Vagina (tissue), 2 donors: ENCODE results near the gene RBBP8. TPM values are rescaled to one million over a fixed set of nuclear protein-coding genes. Genes with fewer than 3 reads are reported as not detected.

Experiments
- DNase-seq, 2 donors: peaks; one replicate each; pipeline ENCODE4 v3.0.0-alpha.2; 2017; ENCODE audit errors: extremely low spot score in 2 of 2
- H3K27ac ChIP-seq: fragments of 200-600 bp; sonication (generic); one replicate; pipeline ENCODE4 v1.5.1; 2019
- H3K27me3 ChIP-seq: fragments of 200-600 bp; sonication (generic); one replicate; pipeline ENCODE4 v1.5.1; 2019
- H3K36me3 ChIP-seq, 2 donors: fragments of 200-600 bp; sonication (generic); one replicate each; pipeline ENCODE4 v1.5.1; 2017 to 2019
- H3K4me1 ChIP-seq: fragments of 200-600 bp; sonication (generic); one replicate; pipeline ENCODE4 v1.5.1; 2019
- H3K4me3 ChIP-seq, 2 donors: fragments of 200-600 bp; sonication (generic); 1 replicate in 1 of 2; 2 replicates in 1 of 2; pipeline ENCODE4 v1.5.1; 2016 to 2019
- H3K9me3 ChIP-seq: fragments of 200-600 bp; sonication (generic); one replicate; pipeline ENCODE4 v1.5.1; 2019
- POLR2A ChIP-seq, 2 donors: fragments of 450-650 bp; IDR thresholded peaks; one replicate each; pipeline ENCODE4 v1.6.1; 2017; ENCODE audit warnings: antibody characterized with exemption in 2 of 2, mild to moderate bottlenecking in 2 of 2, moderate library complexity in 2 of 2
- POLR2AphosphoS5 ChIP-seq, 2 donors: sonication (generic); formaldehyde crosslinking; IDR thresholded peaks; one replicate each; pipeline ENCODE4 v1.9.0; 2017; ENCODE audit warnings: antibody characterized with exemption in 2 of 2, mild to moderate bottlenecking in 2 of 2, low read depth in 1 of 2; ENCODE audit not compliant: insufficient read depth in 1 of 2
- intact Hi-C: fragments of 100-400 bp; cut with DNase I; formaldehyde crosslinking; loops from one replicate; pipeline ENCODE4 v1.15.1; 2023
- microRNA counts, 2 donors: library from miRNA; unstranded; fragments of <30 nt; microRNA quantifications; one replicate each; lab custom pipeline; 2016 to 2017
- small RNA-seq: library from RNA; depleted of rRNA; stranded (forward); fragments of <200 nt; gene quantifications from one replicate; pipeline ENCODE3, GENCODE V24; 2016
- total RNA-seq: library from RNA; depleted of rRNA; stranded (reverse); fragments of >200 nt; gene quantifications from one replicate; pipeline ENCODE4 v1.2.3, GENCODE V29; 2016
- TF ChIP-seq, protein P1 (sequence below), 3 experiments: fragments of 450-650 bp in 2 of 3; fragments of 200-600 bp in 1 of 3; sonication (generic) in 1 of 3; IDR thresholded peaks; one replicate each; pipeline ENCODE4 v1.5.1; 2017 to 2019; ENCODE audit warnings: antibody characterized with exemption in 3 of 3, mild to moderate bottlenecking in 2 of 3, moderate library complexity in 2 of 3

Gene RBBP8
- total RNA-seq, 1 donor from 2014 or later = 28.2 TPM

DNA sequence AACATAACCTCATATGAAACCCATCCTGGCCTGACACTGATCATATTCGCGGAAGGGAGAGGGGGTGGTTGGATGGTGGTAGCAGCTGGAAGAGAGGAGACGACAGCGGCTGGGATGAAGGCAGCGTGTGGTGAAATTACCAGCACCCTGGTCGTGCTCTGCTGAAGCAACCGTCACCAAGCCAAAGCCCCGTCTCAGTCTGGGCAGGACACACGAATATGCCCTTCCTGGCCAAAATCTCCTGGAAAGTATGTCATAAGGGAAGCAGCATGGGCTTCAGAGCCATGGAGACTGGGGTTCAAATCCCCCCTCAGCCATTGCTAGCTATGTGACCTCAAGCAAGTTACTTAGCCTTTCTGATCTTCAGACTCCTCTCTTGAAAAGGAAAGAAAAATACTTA lies 139.0 kb downstream of the RBBP8 start:
- H3K4me1 ChIP-seq = no peaks in the 10 kb centered on the region
- no peak for DNase-seq
- H3K36me3 ChIP-seq = no peaks in the 10 kb centered on the region
- H3K27me3 ChIP-seq = no peaks in the 10 kb centered on the region
- TF ChIP-seq, protein P1, sequence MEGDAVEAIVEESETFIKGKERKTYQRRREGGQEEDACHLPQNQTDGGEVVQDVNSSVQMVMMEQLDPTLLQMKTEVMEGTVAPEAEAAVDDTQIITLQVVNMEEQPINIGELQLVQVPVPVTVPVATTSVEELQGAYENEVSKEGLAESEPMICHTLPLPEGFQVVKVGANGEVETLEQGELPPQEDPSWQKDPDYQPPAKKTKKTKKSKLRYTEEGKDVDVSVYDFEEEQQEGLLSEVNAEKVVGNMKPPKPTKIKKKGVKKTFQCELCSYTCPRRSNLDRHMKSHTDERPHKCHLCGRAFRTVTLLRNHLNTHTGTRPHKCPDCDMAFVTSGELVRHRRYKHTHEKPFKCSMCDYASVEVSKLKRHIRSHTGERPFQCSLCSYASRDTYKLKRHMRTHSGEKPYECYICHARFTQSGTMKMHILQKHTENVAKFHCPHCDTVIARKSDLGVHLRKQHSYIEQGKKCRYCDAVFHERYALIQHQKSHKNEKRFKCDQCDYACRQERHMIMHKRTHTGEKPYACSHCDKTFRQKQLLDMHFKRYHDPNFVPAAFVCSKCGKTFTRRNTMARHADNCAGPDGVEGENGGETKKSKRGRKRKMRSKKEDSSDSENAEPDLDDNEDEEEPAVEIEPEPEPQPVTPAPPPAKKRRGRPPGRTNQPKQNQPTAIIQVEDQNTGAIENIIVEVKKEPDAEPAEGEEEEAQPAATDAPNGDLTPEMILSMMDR (IDR thresholded peaks at IDR 0.05) = no peak
- TF ChIP-seq POLR2A (IDR thresholded peaks at IDR 0.05) (no peak), POLR2AphosphoS5 (IDR thresholded peaks at IDR 0.05; ENCODE audit: insufficient read depth in 1 of 2, low read depth in 1 of 2) (no peak)
- no peaks in the 10 kb centered on the region for H3K9me3 ChIP-seq
- H3K27ac ChIP-seq = no peak overlapping the region
- H3K4me3 ChIP-seq = no peak overlapping the region
- intact Hi-C loops = no loop called here

DNA sequence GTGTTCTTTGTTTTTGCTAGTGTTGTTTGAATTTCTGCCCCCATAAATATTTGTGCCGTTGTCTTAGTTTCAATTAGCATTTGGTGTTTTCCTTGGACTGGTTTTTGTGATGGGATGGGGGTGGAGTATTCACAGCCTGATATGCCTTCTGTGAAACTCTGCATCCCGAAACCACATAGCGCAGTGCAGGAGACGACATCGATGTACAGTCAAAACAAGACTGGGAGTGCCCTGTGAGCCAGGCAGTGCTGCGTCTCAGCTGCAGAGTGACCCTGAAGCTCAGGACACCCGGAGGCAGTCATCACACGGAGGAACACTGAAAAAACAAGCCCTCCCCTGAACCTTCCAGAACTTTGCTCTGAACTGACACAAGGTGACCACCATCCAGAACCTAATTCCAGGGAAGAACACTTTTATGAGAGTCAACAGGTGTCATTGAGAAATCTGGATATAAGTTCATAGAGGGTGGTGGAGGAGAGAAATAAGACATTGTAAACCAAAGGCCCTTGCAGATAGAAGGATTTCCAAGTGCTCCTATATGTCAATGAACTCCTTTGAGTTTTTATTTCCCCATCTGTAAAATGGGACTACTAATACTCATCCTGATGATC lies 141.0 kb downstream of the RBBP8 start:
- intact Hi-C loops = no loop called here
- Histone ChIP-seq H3K4me1 (no peaks in the 10 kb centered on the region), H3K27ac (no peak overlapping the region), H3K36me3 (no peaks in the 10 kb centered on the region), H3K4me3 (no peak overlapping the region), H3K27me3 (no peaks in the 10 kb centered on the region), H3K9me3 (no peaks in the 10 kb centered on the region)
- no peak for DNase-seq
- no peak for TF ChIP-seq POLR2AphosphoS5 (IDR thresholded peaks at IDR 0.05; ENCODE audit: insufficient read depth in 1 of 2, low read depth in 1 of 2)

MicroRNAs within 50 kb of the gene (microRNA counts, 767-probe panel; counts per million panel counts)
- microRNA hsa-miR-4741 (lab: Ali Mortazavi, UCI) = 238 to 261 counts per million in 2 donors

Small RNAs within 50 kb of the gene (small RNA-seq; reads per million reads assigned to genes)
- not detected for gene RF00019
- not detected for gene RN7SL745P

Other genes with a start within 250 kb of the RBBP8 start
- gene CABLES1, start 202.2 kb downstream of the RBBP8 start, total RNA-seq = 39.3 TPM